HEK293 (cell line): Measurements from ENCODE around the gene RYR2.

Source experiments
- CTCF ChIP-seq: fragments of 450-650 bp; formaldehyde crosslinking; IDR thresholded peaks from 2 replicates; pipeline ENCODE4 v1.5.1; 2016; ENCODE audit warnings: missing biosample characterization, missing genetic modification characterization
- REST ChIP-seq: fragments of 450-650 bp; formaldehyde crosslinking; IDR thresholded peaks from 2 replicates; pipeline ENCODE4 v1.5.1; 2016; ENCODE audit warnings: missing biosample characterization, missing genetic modification characterization
- WT1 ChIP-seq: fragments of 450-650 bp; formaldehyde crosslinking; IDR thresholded peaks from 2 replicates; pipeline ENCODE4 v1.5.1; 2016; ENCODE audit warnings: missing biosample characterization, missing genetic modification characterization
- ZNF121 ChIP-seq: fragments of 450-650 bp; formaldehyde crosslinking; IDR thresholded peaks from 2 replicates; pipeline ENCODE4 v1.5.1; 2016; ENCODE audit warnings: missing biosample characterization, missing genetic modification characterization
- ZNF140 ChIP-seq: fragments of 450-650 bp; formaldehyde crosslinking; IDR thresholded peaks from 2 replicates; pipeline ENCODE4 v1.5.1; 2016; ENCODE audit warnings: missing biosample characterization, missing genetic modification characterization
- ZNF416 ChIP-seq: fragments of 450-650 bp; formaldehyde crosslinking; IDR thresholded peaks from 2 replicates; pipeline ENCODE4 v1.5.1; 2016; ENCODE audit warnings: missing biosample characterization, missing genetic modification characterization
- ZNF513 ChIP-seq: fragments of 450-650 bp; IDR thresholded peaks from 2 replicates; pipeline ENCODE4 v1.5.1; 2018; ENCODE audit warnings: missing biosample characterization, missing genetic modification characterization
- ZNF518A ChIP-seq: fragments of 450-650 bp; formaldehyde crosslinking; conservative IDR thresholded peaks from 2 replicates; pipeline ENCODE4 v1.5.1; 2016; ENCODE audit warnings: low read depth, missing biosample characterization, missing genetic modification characterization
- ZNF624 ChIP-seq: fragments of 450-650 bp; formaldehyde crosslinking; IDR thresholded peaks from 2 replicates; pipeline ENCODE4 v1.5.1; 2017; ENCODE audit warnings: missing biosample characterization, missing genetic modification characterization
- ZNF654 ChIP-seq: fragments of 450-650 bp; formaldehyde crosslinking; IDR thresholded peaks from 2 replicates; pipeline ENCODE4 v1.5.1; 2016; ENCODE audit warnings: low read depth, missing biosample characterization, missing genetic modification characterization

GRCh38 chr1:237580726-237581125, 538.7 kb downstream of the RYR2 start:
- TF ChIP-seq ZNF121 (no peak), CTCF (tag by site-specific recombination) (no peak), ZNF513 (tag by site-specific recombination) (no peak), ZNF624 (no peak), ZNF416 (tag by site-specific recombination) (no peak), ZNF654 (tag by site-specific recombination) (no peak), WT1 (tag by site-specific recombination) (no peak), ZNF140 (tag by site-specific recombination) (no peak), REST (tag by site-specific recombination) (no peak), ZNF518A (no peak)
